ENCODE results near the gene NEGR1. TPM values are rescaled to one million over a fixed set of nuclear protein-coding genes. Genes with fewer than 3 reads are reported as not detected.
A peak's percentile ranks its signal among the peaks of the same experiment; 100 is the strongest.

Gene NEGR1
- total RNA-seq, 1 donor = 20.7 TPM

- TF ChIP-seq, protein P1, sequence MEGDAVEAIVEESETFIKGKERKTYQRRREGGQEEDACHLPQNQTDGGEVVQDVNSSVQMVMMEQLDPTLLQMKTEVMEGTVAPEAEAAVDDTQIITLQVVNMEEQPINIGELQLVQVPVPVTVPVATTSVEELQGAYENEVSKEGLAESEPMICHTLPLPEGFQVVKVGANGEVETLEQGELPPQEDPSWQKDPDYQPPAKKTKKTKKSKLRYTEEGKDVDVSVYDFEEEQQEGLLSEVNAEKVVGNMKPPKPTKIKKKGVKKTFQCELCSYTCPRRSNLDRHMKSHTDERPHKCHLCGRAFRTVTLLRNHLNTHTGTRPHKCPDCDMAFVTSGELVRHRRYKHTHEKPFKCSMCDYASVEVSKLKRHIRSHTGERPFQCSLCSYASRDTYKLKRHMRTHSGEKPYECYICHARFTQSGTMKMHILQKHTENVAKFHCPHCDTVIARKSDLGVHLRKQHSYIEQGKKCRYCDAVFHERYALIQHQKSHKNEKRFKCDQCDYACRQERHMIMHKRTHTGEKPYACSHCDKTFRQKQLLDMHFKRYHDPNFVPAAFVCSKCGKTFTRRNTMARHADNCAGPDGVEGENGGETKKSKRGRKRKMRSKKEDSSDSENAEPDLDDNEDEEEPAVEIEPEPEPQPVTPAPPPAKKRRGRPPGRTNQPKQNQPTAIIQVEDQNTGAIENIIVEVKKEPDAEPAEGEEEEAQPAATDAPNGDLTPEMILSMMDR (IDR thresholded peaks at IDR 0.05; ENCODE audit: insufficient read depth, low read length) = no peak
- H3K4me3 ChIP-seq (ENCODE audit: low read depth, low read length) = no peak overlapping the region
- peak; percentile 10 for DNase-seq (ENCODE audit: low read depth)
Measured at GRCh38 chr1:71885171-71885570, 397.2 kb downstream of the NEGR1 start.

DNA sequence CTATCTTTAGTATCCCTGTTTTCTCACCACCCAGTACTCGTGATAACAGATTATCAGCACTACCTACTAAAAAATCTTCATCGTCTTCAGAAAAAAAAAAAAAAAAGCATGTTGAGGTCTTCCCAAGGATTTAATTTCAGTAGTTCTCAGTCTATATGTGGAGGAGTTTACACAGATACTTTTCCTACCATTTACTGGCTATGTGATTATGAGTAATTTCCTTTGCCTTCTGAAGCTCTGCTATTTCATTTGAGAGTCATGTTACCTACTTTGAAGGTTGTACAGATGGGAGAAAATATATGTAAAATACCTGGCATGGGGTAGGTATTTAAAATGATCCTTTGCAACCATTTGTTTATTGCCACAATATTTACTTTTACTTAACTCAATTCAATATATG is 399.7 kb downstream of the NEGR1 start:
- no peak overlapping the region for H3K4me3 ChIP-seq (ENCODE audit: low read depth, low read length)
- TF ChIP-seq, protein P1 (IDR thresholded peaks at IDR 0.05; ENCODE audit: insufficient read depth, low read length) = no peak
- no peak for DNase-seq (ENCODE audit: low read depth)

DNA sequence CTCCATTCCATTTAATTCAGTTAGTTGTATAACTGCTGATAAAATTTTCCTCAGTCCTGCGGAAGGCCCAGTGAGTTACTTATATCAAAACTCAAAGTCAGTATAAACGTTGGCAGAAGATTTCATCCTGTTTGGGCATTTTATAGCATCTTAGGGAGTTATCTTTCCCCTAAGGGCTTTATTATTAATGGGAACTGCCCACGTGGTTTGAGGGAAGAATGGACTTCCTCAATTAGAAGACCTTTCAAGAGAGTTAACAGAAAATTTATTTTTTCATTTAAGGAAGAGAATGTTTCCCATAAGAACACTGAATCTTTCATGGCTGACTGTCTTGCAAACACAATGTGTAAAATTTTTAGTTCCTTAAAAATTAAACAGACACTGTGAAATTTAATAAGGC is 400.1 kb downstream of the NEGR1 start:
- H3K4me3 ChIP-seq (ENCODE audit: low read depth, low read length) = no peak overlapping the region
- TF ChIP-seq, protein P1 (IDR thresholded peaks at IDR 0.05; ENCODE audit: insufficient read depth, low read length) = no peak
- DNase-seq (ENCODE audit: low read depth) = no peak

DNA sequence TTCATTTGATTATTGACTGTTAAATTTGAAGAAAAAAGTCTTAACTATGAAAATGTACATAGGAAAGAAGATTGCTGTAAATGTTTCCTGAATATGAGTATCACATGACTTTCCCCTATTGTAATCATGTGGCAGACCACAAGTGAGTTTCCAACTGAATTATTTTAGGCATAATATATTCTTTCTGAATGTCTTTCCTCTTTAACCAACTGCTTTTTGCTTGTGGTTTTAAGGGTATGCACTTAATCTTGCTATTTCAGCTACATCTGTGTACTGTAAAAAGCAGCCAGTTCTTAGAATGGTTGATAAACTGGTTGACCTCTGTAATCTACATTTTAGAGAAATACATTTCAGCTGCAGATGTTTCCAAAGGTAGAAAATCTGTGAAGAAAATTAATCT is 400.7 kb downstream of the NEGR1 start:
- no peak overlapping the region for H3K4me3 ChIP-seq (ENCODE audit: low read depth, low read length)
- DNase-seq (ENCODE audit: low read depth) = peak; percentile 25
- TF ChIP-seq, protein P1 (IDR thresholded peaks at IDR 0.05; ENCODE audit: insufficient read depth, low read length) = no peak

- TF ChIP-seq, protein P1 (IDR thresholded peaks at IDR 0.05; ENCODE audit: insufficient read depth, low read length) = no peak
- no peak for DNase-seq (ENCODE audit: low read depth)
- H3K4me3 ChIP-seq (ENCODE audit: low read depth, low read length) = no peak overlapping the region
Measured at GRCh38 chr1:71869326-71869725, 413.0 kb downstream of the NEGR1 start.

GRCh38 chr1:71862756-71863155 is 419.6 kb downstream of the NEGR1 start:
- no peak for DNase-seq (ENCODE audit: low read depth)
- no peak overlapping the region for H3K4me3 ChIP-seq (ENCODE audit: low read depth, low read length)
- TF ChIP-seq, protein P1 (IDR thresholded peaks at IDR 0.05; ENCODE audit: insufficient read depth, low read length) = no peak

GRCh38 chr1:71861022-71861421 is 421.3 kb downstream of the NEGR1 start:
- TF ChIP-seq, protein P1 (IDR thresholded peaks at IDR 0.05; ENCODE audit: insufficient read depth, low read length) = no peak
- H3K4me3 ChIP-seq (ENCODE audit: low read depth, low read length) = no peak overlapping the region
- peak; percentile 46 for DNase-seq (ENCODE audit: low read depth)

Measured in fibroblast of the aortic adventitia (primary cell).